ENCODE results near the gene TPR. TPM values are rescaled to one million over a fixed set of nuclear protein-coding genes. Genes with fewer than 3 reads are reported as not detected.

The TPR gene
- total RNA-seq: 63.9 and 68.8 TPM in 2 replicates

- H2AFZ ChIP-seq (ENCODE audit: low read length): peak within 1 kb of the TSS; percentile 91
- H3K36me3 ChIP-seq (ENCODE audit: insufficient read depth, low read length): peaks cover 29% of the 10 kb centered on the region
- H3K27ac ChIP-seq (ENCODE audit: low read depth, low read length): peak within 1 kb of the TSS; percentile 99
- peak; percentile 95 for DNase-seq (ENCODE audit: insufficient read length, low spot score, missing footprints)
- peak; percentile 97 for TF ChIP-seq CTCF (IDR thresholded peaks at IDR 0.05; ENCODE audit: extremely low read depth, low read depth, low read length)
- peaks cover 76% of the 10 kb centered on the region for H3K79me2 ChIP-seq (ENCODE audit: insufficient read depth, low read length)
- H4K20me1 ChIP-seq (ENCODE audit: insufficient read depth, low read length): peaks cover 6% of the 10 kb centered on the region
- H3K4me3 ChIP-seq (ENCODE audit: insufficient read depth, low read length): peak within 1 kb of the TSS; percentile 89
- H3K4me2 ChIP-seq (ENCODE audit: insufficient read depth, low read length): peak within 1 kb of the TSS; percentile 83
- H3K9me3 ChIP-seq (ENCODE audit: low read depth, low read length): no peaks in the 10 kb centered on the region
- H3K27me3 ChIP-seq (ENCODE audit: insufficient read depth, low read length): no peaks in the 10 kb centered on the region
- H3K4me1 ChIP-seq (ENCODE audit: insufficient read depth, low read length): peaks cover 17% of the 10 kb centered on the region
Observed at GRCh38 chr1:186375152-186375928, at the start of gene TPR, which contains the start of gene ODR4. TPR (minus strand) TSS chr1:186375253; CDS start chr1:186375028, 225 bp downstream. ODR4 (plus strand) TSS chr1:186375838; CDS start chr1:186379786, 3,948 bp downstream.

- no peak for DNase-seq (ENCODE audit: insufficient read length, low spot score, missing footprints)
- H3K4me3 ChIP-seq (ENCODE audit: insufficient read depth, low read length): no peak overlapping the region
Observed at GRCh38 chr1:186424539-186424938, 49.5 kb upstream of the TPR start.

GRCh38 chr1:186421446-186421845, 46.4 kb upstream of the TPR start:
- Histone ChIP-seq H3K36me3 (ENCODE audit: insufficient read depth, low read length) (peaks cover 26% of the 10 kb centered on the region), H3K4me1 (ENCODE audit: insufficient read depth, low read length) (no peaks in the 10 kb centered on the region), H3K27me3 (ENCODE audit: insufficient read depth, low read length) (no peaks in the 10 kb centered on the region), H4K20me1 (ENCODE audit: insufficient read depth, low read length) (no peaks in the 10 kb centered on the region), H3K4me2 (ENCODE audit: insufficient read depth, low read length) (no peak overlapping the region), H3K4me3 (ENCODE audit: insufficient read depth, low read length) (no peak overlapping the region), H3K79me2 (ENCODE audit: insufficient read depth, low read length) (no peaks in the 10 kb centered on the region), H2AFZ (ENCODE audit: low read length) (no peak overlapping the region), H3K9me3 (ENCODE audit: low read depth, low read length) (no peaks in the 10 kb centered on the region), H3K27ac (ENCODE audit: low read depth, low read length) (no peak overlapping the region)
- TF ChIP-seq CTCF (IDR thresholded peaks at IDR 0.05; ENCODE audit: extremely low read depth, low read depth, low read length): no peak
- no peak for DNase-seq (ENCODE audit: insufficient read length, low spot score, missing footprints)

More at GRCh38 chr1:186424539-186424938, 49.5 kb upstream of the TPR start:
- H3K27me3 ChIP-seq (ENCODE audit: insufficient read depth, low read length): no peaks in the 10 kb centered on the region
- no peaks in the 10 kb centered on the region for H3K4me1 ChIP-seq (ENCODE audit: insufficient read depth, low read length)
- H3K9me3 ChIP-seq (ENCODE audit: low read depth, low read length): no peaks in the 10 kb centered on the region
- H3K79me2 ChIP-seq (ENCODE audit: insufficient read depth, low read length): no peaks in the 10 kb centered on the region
- no peak overlapping the region for H3K4me2 ChIP-seq (ENCODE audit: insufficient read depth, low read length)
- no peaks in the 10 kb centered on the region for H4K20me1 ChIP-seq (ENCODE audit: insufficient read depth, low read length)
- H3K36me3 ChIP-seq (ENCODE audit: insufficient read depth, low read length): peaks cover 9% of the 10 kb centered on the region
- no peak for TF ChIP-seq CTCF (IDR thresholded peaks at IDR 0.05; ENCODE audit: extremely low read depth, low read depth, low read length)
- H3K27ac ChIP-seq (ENCODE audit: low read depth, low read length): no peak overlapping the region
- no peak overlapping the region for H2AFZ ChIP-seq (ENCODE audit: low read length)

GRCh38 chr1:186420923-186421322, 45.9 kb upstream of the TPR start:
- Histone ChIP-seq H3K27ac (ENCODE audit: low read depth, low read length) (no peak overlapping the region), H3K4me2 (ENCODE audit: insufficient read depth, low read length) (no peak overlapping the region), H3K79me2 (ENCODE audit: insufficient read depth, low read length) (no peaks in the 10 kb centered on the region), H3K4me3 (ENCODE audit: insufficient read depth, low read length) (no peak overlapping the region), H3K27me3 (ENCODE audit: insufficient read depth, low read length) (no peaks in the 10 kb centered on the region), H3K9me3 (ENCODE audit: low read depth, low read length) (no peaks in the 10 kb centered on the region), H4K20me1 (ENCODE audit: insufficient read depth, low read length) (no peaks in the 10 kb centered on the region), H3K4me1 (ENCODE audit: insufficient read depth, low read length) (no peaks in the 10 kb centered on the region), H2AFZ (ENCODE audit: low read length) (no peak overlapping the region), H3K36me3 (ENCODE audit: insufficient read depth, low read length) (peaks cover 26% of the 10 kb centered on the region)
- DNase-seq (ENCODE audit: insufficient read length, low spot score, missing footprints): no peak
- TF ChIP-seq CTCF (IDR thresholded peaks at IDR 0.05; ENCODE audit: extremely low read depth, low read depth, low read length): no peak
